A549 (cell line): Measurements from ENCODE around the gene KCNK17. TPM values are rescaled to one million over a fixed set of nuclear protein-coding genes. Genes with fewer than 3 reads are reported as not detected.

ENCODE experiments used
- ATAC-seq, 2 experiments: fragments of 200-7000 bp in 1 of 2; fragments of >200 bp in 1 of 2; cut with Nextera tagmentation in 1 of 2; cut with Tn5 transposase in 1 of 2; 3 replicates each; pipeline versions ENCODE4 v1.8.0 to v1.9.1; 2018 to 2020; ENCODE audit warnings: mild to moderate bottlenecking in 1 of 2, moderate library complexity in 1 of 2
- CTCF ChIA-PET: fragments of 300-600 bp; sonication (Branson Sonifier 250); formaldehyde crosslinking; extraction: SDS; loops from one replicate; lab custom pipeline; 2021; ENCODE audit warnings: antibody characterized with exemption, inconsistent platforms; lab: Yijun Ruan, JAX
- POLR2A ChIA-PET: fragments of 350-600 bp; formaldehyde crosslinking; extraction: SDS; loops from one replicate; lab custom pipeline; 2021; ENCODE audit warnings: antibody characterized with exemption, inconsistent platforms; lab: Yijun Ruan, JAX
- DNase-seq, 2 experiments: peaks; one replicate each; pipeline versions ENCODE4 v3.0.0 to v3.0.0-alpha.2; 2011 to 2016; ENCODE audit warnings: low read depth in 1 of 2, low spot score in 1 of 2
- FAIRE-seq: peaks from 2 replicates; lab custom pipeline; 2011; peaks lifted over from hg19 to GRCh38; lab: Jason Lieb, UNC
- H3K27ac ChIP-seq, 2 experiments: fragments of >200 bp; sonication (Bioruptor Twin); formaldehyde crosslinking; 3 replicates each; pipeline ENCODE4 v1.5.1; 2016 to 2017
- H3K4me1 ChIP-seq: fragments of >200 bp; sonication (Bioruptor Twin); formaldehyde crosslinking; 3 replicates; pipeline ENCODE4 v1.6.1; 2016
- H3K4me2 ChIP-seq: fragments of >200 bp; sonication (Bioruptor Twin); formaldehyde crosslinking; 3 replicates; pipeline ENCODE4 v1.6.1; 2016
- H3K4me3 ChIP-seq: fragments of >200 bp; sonication (Bioruptor Twin); formaldehyde crosslinking; 3 replicates; pipeline ENCODE4 v1.5.1; 2016
- H3K9me3 ChIP-seq: fragments of >200 bp; sonication (Bioruptor Twin); formaldehyde crosslinking; 3 replicates; pipeline ENCODE4 v1.6.1; 2016
- CHD4 ChIP-seq: fragments of 200-600 bp; sonication (generic); IDR thresholded peaks from 2 replicates; pipeline ENCODE4 v1.6.1; 2016; ENCODE audit warnings: antibody characterized with exemption, mild to moderate bottlenecking, borderline replicate concordance
- EHMT2 ChIP-seq: fragments of 200-600 bp; sonication (generic); IDR thresholded peaks from 2 replicates; pipeline ENCODE4 v1.6.1; 2016; ENCODE audit warnings: antibody characterized with exemption, low read depth, mild to moderate bottlenecking, moderate library complexity
- ESRRA ChIP-seq: fragments of 150-350 bp; IDR thresholded peaks from 2 replicates; pipeline ENCODE4 v1.6.1; 2014; ENCODE audit warnings: mild to moderate bottlenecking, low read length, borderline replicate concordance
- FOSB ChIP-seq: fragments of 250-450 bp; sonication (Bioruptor Pico); IDR thresholded peaks from 2 replicates; pipeline ENCODE4 v1.5.0; 2020; ENCODE audit warnings: mild to moderate bottlenecking, moderate library complexity
- FOXS1 ChIP-seq: fragments of 250-450 bp; sonication (Bioruptor Pico); IDR thresholded peaks from 2 replicates; pipeline ENCODE4 v1.5.0; 2020; ENCODE audit warnings: mild to moderate bottlenecking, moderate library complexity
- GATA3 ChIP-seq: IDR thresholded peaks from 2 replicates; pipeline ENCODE4 v1.6.1; 2012; ENCODE audit warnings: borderline replicate concordance
- HEYL ChIP-seq: fragments of 250-450 bp; sonication (Bioruptor Pico); IDR thresholded peaks from 2 replicates; pipeline ENCODE4 v1.8.0; 2021; ENCODE audit warnings: mild to moderate bottlenecking, moderate library complexity
- JUN ChIP-seq, 2 experiments: fragments of >200 bp; sonication (Bioruptor Twin); formaldehyde crosslinking; IDR thresholded peaks; 2 replicates in 1 of 2; 3 replicates in 1 of 2; pipeline ENCODE4 v1.6.1; 2016 to 2017
- MAFK ChIP-seq: fragments of 450-650 bp; IDR thresholded peaks from 2 replicates; pipeline ENCODE4 v1.6.1; 2014; ENCODE audit not compliant: partially characterized antibody
- MAZ ChIP-seq: fragments of 150-350 bp; IDR thresholded peaks from 2 replicates; pipeline ENCODE4 v1.6.1; 2014; ENCODE audit warnings: antibody characterized with exemption, low read depth, low read length, borderline replicate concordance
- MYC ChIP-seq: IDR thresholded peaks from 2 replicates; pipeline ENCODE4 v1.6.1; 2012; ENCODE audit warnings: mild to moderate bottlenecking, inconsistent platforms, low read length, improper control_type of control experiment, borderline replicate concordance
- NFE2L2 ChIP-seq: fragments of 150-350 bp; conservative IDR thresholded peaks from 2 replicates; pipeline ENCODE4 v1.6.1; 2014; ENCODE audit warnings: low read length
- NPAS2 ChIP-seq: fragments of 250-450 bp; sonication (Bioruptor Pico); IDR thresholded peaks from 2 replicates; pipeline ENCODE4 v1.8.0; 2022; ENCODE audit warnings: mild to moderate bottlenecking, moderate library complexity, borderline replicate concordance
- NR3C1 ChIP-seq: fragments of >200 bp; sonication (Bioruptor Twin); formaldehyde crosslinking; IDR thresholded peaks from 3 replicates; pipeline ENCODE4 v1.6.1; 2017
- POLR2AphosphoS2 ChIP-seq: conservative IDR thresholded peaks from 2 replicates; pipeline ENCODE4 v1.6.1; 2012; ENCODE audit warnings: low read length, improper control_type of control experiment, inconsistent platforms
- RCOR1 ChIP-seq: fragments of 150-350 bp; IDR thresholded peaks from 2 replicates; pipeline ENCODE4 v1.6.1; 2014; ENCODE audit warnings: antibody characterized with exemption, low read length, low read depth
- SREBF2 ChIP-seq: fragments of 450-650 bp; IDR thresholded peaks from 2 replicates; pipeline ENCODE4 v1.6.1; 2014; ENCODE audit warnings: mild to moderate bottlenecking, moderate library complexity
- TFCP2L1 ChIP-seq: fragments of 250-450 bp; sonication (Bioruptor Pico); IDR thresholded peaks from 2 replicates; pipeline ENCODE4 v1.5.0; 2021; ENCODE audit warnings: mild to moderate bottlenecking
- ZFP36 ChIP-seq: fragments of 450-650 bp; IDR thresholded peaks from 2 replicates; pipeline ENCODE4 v1.6.1; 2014; ENCODE audit warnings: borderline replicate concordance; ENCODE audit not compliant: partially characterized antibody
- ZNF302 ChIP-seq: fragments of 250-450 bp; sonication (Bioruptor Pico); IDR thresholded peaks from 2 replicates; pipeline ENCODE4 v1.9.0; 2021; ENCODE audit warnings: inconsistent platforms, mild to moderate bottlenecking, moderate library complexity
- WGBS: methylation state at CpG from one replicate; pipeline ENCODE4 v1.1.6; 2017; ENCODE audit errors: missing lambda C conversion rate; 5-methylcytosine and 5-hydroxymethylcytosine counted together
- polyA plus RNA-seq, 4 experiments: library from polyadenylated mRNA; depleted of rRNA in 3 of 4; stranded (reverse); fragments of >200 nt; fragmentation: RNase III in 1 of 4; extraction: RNeasy Plus Mini Kit Qiagen cat#74134 plus additional on column Dnase treatment in 1 of 4; gene quantifications; 2 replicates in 3 of 4; 3 replicates in 1 of 4; pipeline ENCODE4 v1.2.3, GENCODE V29; 2011 to 2017
- TF ChIP-seq, protein P1 (sequence below): fragments of 250-450 bp; sonication (Bioruptor Pico); IDR thresholded peaks from 2 replicates; pipeline ENCODE4 v1.5.0; 2020; ENCODE audit warnings: low read depth, mild to moderate bottlenecking, moderate library complexity
- TF ChIP-seq, protein P2 (sequence below): fragments of 450-650 bp; IDR thresholded peaks from 2 replicates; pipeline ENCODE4 v1.6.1; 2014; ENCODE audit warnings: antibody characterized with exemption
- TF ChIP-seq, protein P3 (sequence below): fragments of 150-350 bp; IDR thresholded peaks from 2 replicates; pipeline ENCODE4 v1.6.1; 2014; ENCODE audit warnings: low read depth, mild to moderate bottlenecking, low read length
- TF ChIP-seq, protein P4 (sequence below): fragments of >200 bp; sonication (Bioruptor Twin); formaldehyde crosslinking; IDR thresholded peaks from 3 replicates; pipeline ENCODE4 v1.5.1; 2016
- TF ChIP-seq, protein P5 (sequence below): fragments of 250-450 bp; sonication (Bioruptor Pico); IDR thresholded peaks from 2 replicates; pipeline ENCODE4 v1.5.0; 2021; ENCODE audit warnings: mild to moderate bottlenecking, moderate library complexity, borderline replicate concordance
- TF ChIP-seq, protein P6 (sequence below): IDR thresholded peaks from 2 replicates; pipeline ENCODE4 v1.6.1; 2012

The KCNK17 gene
- polyA plus RNA-seq, 2 of the 4 experiments (the other 2 are of a cell fraction), result not detected

DNA sequence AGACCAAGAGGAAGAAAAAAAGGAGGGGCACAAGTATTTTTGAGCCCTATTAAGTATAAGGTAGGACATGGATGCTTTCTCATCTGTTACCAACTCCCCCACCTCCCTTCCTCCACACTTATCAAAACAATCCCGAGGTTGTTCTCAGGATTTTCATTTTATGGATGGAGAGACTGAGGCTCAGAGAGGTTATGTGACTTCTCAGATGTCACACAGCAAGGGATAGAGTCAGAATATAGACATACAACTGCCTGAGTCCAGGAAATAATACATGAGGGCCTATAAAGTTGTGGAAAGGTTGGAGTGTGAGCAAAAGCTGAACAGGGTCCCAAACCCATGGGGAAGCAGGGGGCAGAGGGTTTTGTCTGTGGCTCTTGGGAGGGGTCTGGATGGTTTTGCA is 19.3 kb downstream of the KCNK17 start:
- ATAC-seq, result no peak

DNA sequence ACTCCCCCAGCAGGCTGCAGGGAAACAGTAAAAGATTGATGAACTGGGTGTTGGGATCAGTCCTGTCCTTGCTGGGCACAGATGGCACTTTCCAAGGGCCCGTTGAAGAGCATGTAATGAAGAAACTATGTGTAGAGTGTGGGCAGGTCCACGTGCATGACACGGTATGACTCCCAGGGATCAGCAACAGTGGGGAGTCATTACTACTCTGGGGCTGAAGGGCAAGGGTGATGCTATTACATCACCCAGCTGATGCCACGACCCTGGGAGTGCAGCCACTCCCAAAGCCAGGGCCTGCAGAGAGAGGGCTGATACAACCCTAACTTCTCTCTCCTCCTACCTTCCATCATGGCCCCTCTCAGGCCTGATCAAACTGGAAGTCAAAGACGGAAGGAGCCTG is 20.1 kb downstream of the KCNK17 start:
- H3K4me1 ChIP-seq, result no peaks in the 10 kb centered on the region
- no peak for TF ChIP-seq EHMT2
- no peak for TF ChIP-seq HEYL (CRISPR knock-in tag)
- no peak for TF ChIP-seq GATA3
- TF ChIP-seq MYC, result no peak
- TF ChIP-seq ESRRA, result no peak
- TF ChIP-seq TFCP2L1 (CRISPR knock-in tag), result no peak
- TF ChIP-seq NFE2L2, result no peak
- TF ChIP-seq ZNF302 (CRISPR knock-in tag), result no peak
- no peak for TF ChIP-seq RCOR1
- TF ChIP-seq, protein P1, sequence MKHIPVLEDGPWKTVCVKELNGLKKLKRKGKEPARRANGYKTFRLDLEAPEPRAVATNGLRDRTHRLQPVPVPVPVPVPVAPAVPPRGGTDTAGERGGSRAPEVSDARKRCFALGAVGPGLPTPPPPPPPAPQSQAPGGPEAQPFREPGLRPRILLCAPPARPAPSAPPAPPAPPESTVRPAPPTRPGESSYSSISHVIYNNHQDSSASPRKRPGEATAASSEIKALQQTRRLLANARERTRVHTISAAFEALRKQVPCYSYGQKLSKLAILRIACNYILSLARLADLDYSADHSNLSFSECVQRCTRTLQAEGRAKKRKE (CRISPR knock-in tag), result no peak
- TF ChIP-seq FOSB (CRISPR knock-in tag), result no peak
- no peak for TF ChIP-seq FOXS1 (CRISPR knock-in tag)
- TF ChIP-seq SREBF2, result no peak
- no peak for TF ChIP-seq CHD4
- no peak for TF ChIP-seq MAFK
- TF ChIP-seq, protein P2, sequence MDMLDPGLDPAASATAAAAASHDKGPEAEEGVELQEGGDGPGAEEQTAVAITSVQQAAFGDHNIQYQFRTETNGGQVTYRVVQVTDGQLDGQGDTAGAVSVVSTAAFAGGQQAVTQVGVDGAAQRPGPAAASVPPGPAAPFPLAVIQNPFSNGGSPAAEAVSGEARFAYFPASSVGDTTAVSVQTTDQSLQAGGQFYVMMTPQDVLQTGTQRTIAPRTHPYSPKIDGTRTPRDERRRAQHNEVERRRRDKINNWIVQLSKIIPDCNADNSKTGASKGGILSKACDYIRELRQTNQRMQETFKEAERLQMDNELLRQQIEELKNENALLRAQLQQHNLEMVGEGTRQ, result no peak
- no peak for TF ChIP-seq JUN (IDR thresholded peaks at IDR 0.05)

More for the DNA sequence above, 19.3 kb downstream of the KCNK17 start:
- no peak overlapping the region for H3K4me2 ChIP-seq
- FAIRE-seq (no peak), DNase-seq (no peak)
- POLR2A ChIA-PET, result no interaction called here
- H3K9me3 ChIP-seq, result no peaks in the 10 kb centered on the region
- H3K27ac ChIP-seq, result no peak overlapping the region
- WGBS, result 11% methylated on average over 1 of the region's 1 CpG
- no peak overlapping the region for H3K4me3 ChIP-seq
- CTCF ChIA-PET, result interaction anchor here (0.6 to 1.3 kb wide), 4 partner anchors 8 to 126 kb away, joined by 3 read pairs; no protein-coding TSS in a partner anchor
- no peaks in the 10 kb centered on the region for H3K4me1 ChIP-seq
- TF ChIP-seq ZNF302 (CRISPR knock-in tag), result no peak
- no peak for TF ChIP-seq ZFP36
- TF ChIP-seq, protein P3, sequence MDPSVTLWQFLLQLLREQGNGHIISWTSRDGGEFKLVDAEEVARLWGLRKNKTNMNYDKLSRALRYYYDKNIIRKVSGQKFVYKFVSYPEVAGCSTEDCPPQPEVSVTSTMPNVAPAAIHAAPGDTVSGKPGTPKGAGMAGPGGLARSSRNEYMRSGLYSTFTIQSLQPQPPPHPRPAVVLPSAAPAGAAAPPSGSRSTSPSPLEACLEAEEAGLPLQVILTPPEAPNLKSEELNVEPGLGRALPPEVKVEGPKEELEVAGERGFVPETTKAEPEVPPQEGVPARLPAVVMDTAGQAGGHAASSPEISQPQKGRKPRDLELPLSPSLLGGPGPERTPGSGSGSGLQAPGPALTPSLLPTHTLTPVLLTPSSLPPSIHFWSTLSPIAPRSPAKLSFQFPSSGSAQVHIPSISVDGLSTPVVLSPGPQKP, result no peak
- TF ChIP-seq GATA3, result no peak
- no peak for TF ChIP-seq TFCP2L1 (CRISPR knock-in tag)
- TF ChIP-seq, protein P2, result no peak
- TF ChIP-seq, protein P4, sequence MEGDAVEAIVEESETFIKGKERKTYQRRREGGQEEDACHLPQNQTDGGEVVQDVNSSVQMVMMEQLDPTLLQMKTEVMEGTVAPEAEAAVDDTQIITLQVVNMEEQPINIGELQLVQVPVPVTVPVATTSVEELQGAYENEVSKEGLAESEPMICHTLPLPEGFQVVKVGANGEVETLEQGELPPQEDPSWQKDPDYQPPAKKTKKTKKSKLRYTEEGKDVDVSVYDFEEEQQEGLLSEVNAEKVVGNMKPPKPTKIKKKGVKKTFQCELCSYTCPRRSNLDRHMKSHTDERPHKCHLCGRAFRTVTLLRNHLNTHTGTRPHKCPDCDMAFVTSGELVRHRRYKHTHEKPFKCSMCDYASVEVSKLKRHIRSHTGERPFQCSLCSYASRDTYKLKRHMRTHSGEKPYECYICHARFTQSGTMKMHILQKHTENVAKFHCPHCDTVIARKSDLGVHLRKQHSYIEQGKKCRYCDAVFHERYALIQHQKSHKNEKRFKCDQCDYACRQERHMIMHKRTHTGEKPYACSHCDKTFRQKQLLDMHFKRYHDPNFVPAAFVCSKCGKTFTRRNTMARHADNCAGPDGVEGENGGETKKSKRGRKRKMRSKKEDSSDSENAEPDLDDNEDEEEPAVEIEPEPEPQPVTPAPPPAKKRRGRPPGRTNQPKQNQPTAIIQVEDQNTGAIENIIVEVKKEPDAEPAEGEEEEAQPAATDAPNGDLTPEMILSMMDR, result no peak
- no peak for TF ChIP-seq POLR2AphosphoS2
- no peak for TF ChIP-seq NR3C1
- TF ChIP-seq, protein P5, sequence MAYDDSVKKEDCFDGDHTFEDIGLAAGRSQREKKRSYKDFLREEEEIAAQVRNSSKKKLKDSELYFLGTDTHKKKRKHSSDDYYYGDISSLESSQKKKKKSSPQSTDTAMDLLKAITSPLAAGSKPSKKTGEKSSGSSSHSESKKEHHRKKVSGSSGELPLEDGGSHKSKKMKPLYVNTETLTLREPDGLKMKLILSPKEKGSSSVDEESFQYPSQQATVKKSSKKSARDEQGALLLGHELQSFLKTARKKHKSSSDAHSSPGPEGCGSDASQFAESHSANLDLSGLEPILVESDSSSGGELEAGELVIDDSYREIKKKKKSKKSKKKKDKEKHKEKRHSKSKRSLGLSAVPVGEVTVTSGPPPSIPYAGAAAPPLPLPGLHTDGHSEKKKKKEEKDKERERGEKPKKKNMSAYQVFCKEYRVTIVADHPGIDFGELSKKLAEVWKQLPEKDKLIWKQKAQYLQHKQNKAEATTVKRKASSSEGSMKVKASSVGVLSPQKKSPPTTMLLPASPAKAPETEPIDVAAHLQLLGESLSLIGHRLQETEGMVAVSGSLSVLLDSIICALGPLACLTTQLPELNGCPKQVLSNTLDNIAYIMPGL (CRISPR knock-in tag), result no peak
- TF ChIP-seq, protein P6, sequence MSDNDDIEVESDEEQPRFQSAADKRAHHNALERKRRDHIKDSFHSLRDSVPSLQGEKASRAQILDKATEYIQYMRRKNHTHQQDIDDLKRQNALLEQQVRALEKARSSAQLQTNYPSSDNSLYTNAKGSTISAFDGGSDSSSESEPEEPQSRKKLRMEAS, result no peak
- no peak for TF ChIP-seq MAZ
- no peak for TF ChIP-seq NPAS2

More for the DNA sequence above, 20.1 kb downstream of the KCNK17 start:
- H3K4me2 ChIP-seq, result no peak overlapping the region
- no peak overlapping the region for H3K27ac ChIP-seq
- H3K4me3 ChIP-seq, result no peak overlapping the region
- FAIRE-seq (no peak), DNase-seq (no peak), ATAC-seq (no peak)
- ChIA-PET POLR2A (no interaction called here), CTCF (interaction anchor here (0.9 to 1.3 kb wide), 3 partner anchors 9 to 126 kb away, joined by 3 read pairs; no protein-coding TSS in a partner anchor)
- WGBS, result 46% methylated on average over 3 of the region's 5 CpGs
- no peaks in the 10 kb centered on the region for H3K9me3 ChIP-seq
